Natural killer cell (primary cell): Measurements from ENCODE around the gene RRP15. TPM values are rescaled to one million over a fixed set of nuclear protein-coding genes. Genes with fewer than 3 reads are reported as not detected.

ENCODE experiments used
- total RNA-seq, 4 donors: library from RNA; stranded (reverse); fragments of 120-200 nt in 1 of 4; gene quantifications; one replicate each; pipeline versions ENCODE4 v1.2.3 to v1.2.4, GENCODE V29; 2013 to 2022

The RRP15 gene
- total RNA-seq, 3 donors from 2014 or later (not counting 1 experiment from before 2014, with no cell fraction given): 9.2 to 15.3 (median 13.3) TPM

Other genes starting within 250 kb of the RRP15 start
- under 1 TPM in 1 of 3 donors, not detected in 2; 0.07 TPM for gene TGFB2, start 60.0 kb downstream of the RRP15 start, total RNA-seq